GM12878 (cell line): ENCODE measurements around the gene EFCAB8.

Source experiments
- CEBPB ChIP-seq, 2 experiments: fragments of 150-350 bp in 1 of 2; IDR thresholded peaks; 2 replicates each; pipeline ENCODE4 v1.6.1; 2012 to 2014; ENCODE audit warnings: low read depth in 2 of 2, low read length in 2 of 2, borderline replicate concordance in 1 of 2, inconsistent platforms in 1 of 2
- CTCF ChIP-seq, 3 experiments: IDR thresholded peaks in 2 of 3; conservative IDR thresholded peaks in 1 of 3; 2 replicates each; pipeline ENCODE4 v1.5.1; 2011; ENCODE audit warnings: low read depth in 3 of 3, low read length in 3 of 3, mild to moderate bottlenecking in 3 of 3, control low read depth in 2 of 3, moderate library complexity in 2 of 3, inconsistent platforms in 1 of 3, mixed read lengths in 1 of 3; ENCODE audit not compliant: control insufficient read depth in 2 of 3, insufficient read depth in 1 of 3; ENCODE audit errors: extremely low read depth in 1 of 3
- EP300 ChIP-seq, 2 experiments: fragments of 150-350 bp in 1 of 2; IDR thresholded peaks; 2 replicates each; pipeline ENCODE4 v1.6.1; 2011 to 2012; ENCODE audit warnings: low read depth in 2 of 2, low read length in 2 of 2, borderline replicate concordance in 1 of 2, improper control_type of control experiment in 1 of 2, inconsistent platforms in 1 of 2; ENCODE audit not compliant: control insufficient read depth in 1 of 2
- FOXM1 ChIP-seq: IDR thresholded peaks from 2 replicates; pipeline ENCODE4 v1.6.1; 2012; ENCODE audit warnings: low read depth, mild to moderate bottlenecking, inconsistent platforms, low read length, moderate library complexity
- JUND ChIP-seq: IDR thresholded peaks from 2 replicates; pipeline ENCODE4 v1.6.1; 2012; ENCODE audit warnings: low read depth, mild to moderate bottlenecking, low read length, improper control_type of control experiment, moderate library complexity
- MTA3 ChIP-seq: IDR thresholded peaks from 2 replicates; pipeline ENCODE4 v1.6.1; 2012; ENCODE audit warnings: low read length, inconsistent platforms, borderline replicate concordance
- MYC ChIP-seq: IDR thresholded peaks from 2 replicates; pipeline ENCODE4 v1.6.1; 2011; ENCODE audit warnings: mild to moderate bottlenecking, low read length, moderate library complexity, inconsistent platforms; ENCODE audit not compliant: insufficient read depth, insufficient replicate concordance, insufficient read length, severe bottlenecking
- NR2C1 ChIP-seq: fragments of 450-650 bp; IDR thresholded peaks from 2 replicates; pipeline ENCODE4 v1.6.1; 2017; ENCODE audit warnings: antibody characterized with exemption, mild to moderate bottlenecking, moderate library complexity
- PKNOX1 ChIP-seq: fragments of 450-650 bp; IDR thresholded peaks from 2 replicates; pipeline ENCODE4 v1.6.1; 2016; ENCODE audit warnings: mild to moderate bottlenecking
- ZBTB11 ChIP-seq: fragments of 450-650 bp; formaldehyde crosslinking; IDR thresholded peaks from 2 replicates; pipeline ENCODE4 v1.5.0; 2022; ENCODE audit warnings: mild to moderate bottlenecking, missing genetic modification characterization
- ZNF384 ChIP-seq: IDR thresholded peaks from 2 replicates; pipeline ENCODE4 v1.6.1; 2012; ENCODE audit warnings: low read depth, mild to moderate bottlenecking, low read length, improper control_type of control experiment, borderline replicate concordance

GRCh38 chr20:32918751-32919150, 60.0 kb downstream of the EFCAB8 start:
- TF ChIP-seq FOXM1 (no peak), ZNF384 (no peak), MTA3 (no peak), EP300 (IDR thresholded peaks at IDR 0.05; ENCODE audit: borderline replicate concordance in 1 of 2, control insufficient read depth in 1 of 2, low read depth in 2 of 2, low read length in 2 of 2) (no peak), CTCF (IDR thresholded peaks at IDR 0.05 in 2 of 3, conservative IDR thresholded peaks at IDR 0.05 in 1 of 3; ENCODE audit: control insufficient read depth in 2 of 3, extremely low read depth in 1 of 3, insufficient read depth in 1 of 3, low read depth in 3 of 3, low read length in 3 of 3) (no peak), CEBPB (IDR thresholded peaks at IDR 0.05; ENCODE audit: borderline replicate concordance in 1 of 2, low read depth in 2 of 2, low read length in 2 of 2) (no peak), ZBTB11 (CRISPR knock-in tag) (no peak), PKNOX1 (no peak), NR2C1 (no peak), MYC (no peak), JUND (no peak)
